Ascending aorta (tissue), 2 donors: ENCODE measurements around the gene OR51B6. TPM values are rescaled to one million over a fixed set of nuclear protein-coding genes. Genes with fewer than 3 reads are reported as not detected.

ENCODE experiments used
- DNase-seq, 2 donors: peaks; one replicate each; pipeline ENCODE4 v3.0.0-alpha.2; 2019; ENCODE audit warnings: low spot score in 2 of 2
- H3K27ac ChIP-seq, 2 donors: fragments of 200-600 bp; sonication (generic); one replicate each; pipeline ENCODE4 v1.5.1; 2016 to 2017; ENCODE audit warnings: mild to moderate bottlenecking in 1 of 2
- H3K27me3 ChIP-seq: fragments of 200-600 bp; sonication (generic); one replicate; pipeline ENCODE4 v1.5.1; 2017
- H3K36me3 ChIP-seq, 2 donors: fragments of 200-600 bp; sonication (generic); one replicate each; pipeline ENCODE4 v1.5.1; 2016
- H3K4me1 ChIP-seq, 2 donors: fragments of 200-600 bp; sonication (generic); one replicate each; pipeline ENCODE4 v1.5.1; 2016 to 2017; ENCODE audit warnings: mild to moderate bottlenecking in 1 of 2
- H3K4me3 ChIP-seq, 2 donors: fragments of 200-600 bp; sonication (generic); one replicate each; pipeline ENCODE4 v1.5.1; 2016 to 2017; ENCODE audit warnings: mild to moderate bottlenecking in 1 of 2
- H3K9me3 ChIP-seq, 2 donors: fragments of 200-600 bp; sonication (generic); one replicate each; pipeline ENCODE4 v1.5.1; 2016
- CTCF ChIP-seq, 3 experiments: fragments of 200-600 bp in 2 of 3; fragments of 450-650 bp in 1 of 3; sonication (generic) in 2 of 3; IDR thresholded peaks; one replicate each; pipeline ENCODE4 v1.5.1; 2016 to 2019; ENCODE audit warnings: antibody characterized with exemption in 3 of 3, mild to moderate bottlenecking in 1 of 3, moderate library complexity in 1 of 3
- intact Hi-C: fragments of 100-400 bp; cut with DNase I; formaldehyde crosslinking; loops from one replicate; pipeline ENCODE4 v1.15.1; 2023
- total RNA-seq: library from RNA; depleted of rRNA; stranded (reverse); fragments of >200 nt; gene quantifications from one replicate; pipeline ENCODE4 v1.1.0, GENCODE V29; 2016

The OR51B6 gene
- total RNA-seq, 1 donor from 2014 or later = not detected

GRCh38 chr11:5390210-5390609 is 38.9 kb downstream of the OR51B6 start:
- Histone ChIP-seq H3K9me3 (no peaks in the 10 kb centered on the region), H3K4me3 (no peak overlapping the region), H3K27ac (no peak overlapping the region), H3K4me1 (no peaks in the 10 kb centered on the region), H3K27me3 (no peaks in the 10 kb centered on the region), H3K36me3 (no peaks in the 10 kb centered on the region)
- TF ChIP-seq CTCF (IDR thresholded peaks at IDR 0.05) = no peak
- intact Hi-C loops = no loop called here
- no peak for DNase-seq

GRCh38 chr11:5394091-5394490 is 42.8 kb downstream of the OR51B6 start:
- no peak overlapping the region for H3K27ac ChIP-seq
- H3K9me3 ChIP-seq = no peaks in the 10 kb centered on the region
- H3K4me3 ChIP-seq = no peak overlapping the region
- intact Hi-C loops = no loop called here
- no peak for TF ChIP-seq CTCF (IDR thresholded peaks at IDR 0.05)
- H3K27me3 ChIP-seq = no peaks in the 10 kb centered on the region
- no peaks in the 10 kb centered on the region for H3K4me1 ChIP-seq
- no peaks in the 10 kb centered on the region for H3K36me3 ChIP-seq
- no peak for DNase-seq

GRCh38 chr11:5398936-5399335 is 47.6 kb downstream of the OR51B6 start:
- no peaks in the 10 kb centered on the region for H3K9me3 ChIP-seq
- H3K36me3 ChIP-seq = no peaks in the 10 kb centered on the region
- DNase-seq = no peak
- H3K27me3 ChIP-seq = no peaks in the 10 kb centered on the region
- no peak for TF ChIP-seq CTCF (IDR thresholded peaks at IDR 0.05)
- no peak overlapping the region for H3K27ac ChIP-seq
- intact Hi-C loops = no loop called here
- no peak overlapping the region for H3K4me3 ChIP-seq
- no peaks in the 10 kb centered on the region for H3K4me1 ChIP-seq

Other genes with a start within 250 kb of the OR51B6 start
- gene OR52A5, start 213.2 kb upstream of the OR51B6 start, total RNA-seq = not detected
- gene OR52A1, start 196.8 kb upstream of the OR51B6 start, total RNA-seq = not detected
- gene OR51V1, start 150.8 kb upstream of the OR51B6 start, total RNA-seq = not detected
- 1,146 TPM for gene HBB, start 124.4 kb upstream of the OR51B6 start, total RNA-seq
- gene HBD, start 117.0 kb upstream of the OR51B6 start, total RNA-seq = not detected
- gene HBG1, start 101.7 kb upstream of the OR51B6 start, total RNA-seq = not detected
- gene HBG2, start 96.7 kb upstream of the OR51B6 start, total RNA-seq = not detected
- gene HBE1, start 81.6 kb upstream of the OR51B6 start, total RNA-seq = not detected
- gene OR51B4, start 49.6 kb upstream of the OR51B6 start, total RNA-seq = not detected
- not detected for gene OR51B2, start 27.2 kb upstream of the OR51B6 start, total RNA-seq
- gene OR51B5, start 8.0 kb upstream of the OR51B6 start, total RNA-seq = not detected
- not detected for gene OR51M1, start 32.3 kb downstream of the OR51B6 start, total RNA-seq
- gene OR51Q1, start 70.6 kb downstream of the OR51B6 start, total RNA-seq = not detected
- gene OR51I1, start 90.0 kb downstream of the OR51B6 start, total RNA-seq = not detected
- not detected for gene OR51I2, start 97.8 kb downstream of the OR51B6 start, total RNA-seq
- gene OR52D1, start 137.2 kb downstream of the OR51B6 start, total RNA-seq = not detected
- not detected for gene UBQLN3, start 158.4 kb downstream of the OR51B6 start, total RNA-seq
- gene UBQLNL, start 165.2 kb downstream of the OR51B6 start, total RNA-seq = not detected
- not detected for gene OR52H1, start 197.0 kb downstream of the OR51B6 start, total RNA-seq
- not detected for gene OR52B6, start 229.4 kb downstream of the OR51B6 start, total RNA-seq
- 0.64 TPM for gene TRIM6, start 245.1 kb downstream of the OR51B6 start, total RNA-seq